ENCODE data around the gene SYNCRIP.
A peak's percentile ranks its signal among the peaks of the same experiment; 100 is the strongest.
"Not testable (repeated sequence)": the region's sequence is repeated elsewhere in the genome, so short reads cannot be mapped to it uniquely, and the experiment has no call there.

SYNCRIP gene

GRCh38 chr6:85684809-85685171 is 42.1 kb upstream of the SYNCRIP start:
- Histone ChIP-seq H3K18ac (ENCODE audit: low read depth in 1 of 2, low read length in 2 of 2) (no peak overlapping the region), H2BK5ac (ENCODE audit: low read depth, low read length, poor library complexity, severe bottlenecking) (no peak overlapping the region), H3K4me2 (ENCODE audit: low read length, poor library complexity, severe bottlenecking) (no peak overlapping the region), H3K27me3 (ENCODE audit: control insufficient read depth in 1 of 2, insufficient read depth in 1 of 2, low read length in 2 of 2) (no peaks in the 10 kb centered on the region), H3K4me3 (ENCODE audit: insufficient read depth in 1 of 2, low read depth in 1 of 2, low read length in 2 of 2) (no peak overlapping the region), H3K36me3 (ENCODE audit: control insufficient read depth in 1 of 2, insufficient read depth in 2 of 2, low read depth in 1 of 2, low read length in 2 of 2) (no peaks in the 10 kb centered on the region), H4K8ac (ENCODE audit: low read length) (no peak overlapping the region), H3K4ac (ENCODE audit: low read depth in 1 of 2, low read length in 2 of 2) (no peak overlapping the region), H3K27ac (ENCODE audit: low read length, poor library complexity, severe bottlenecking) (no peak overlapping the region), H2BK15ac (ENCODE audit: low read depth, poor library complexity, severe bottlenecking) (no peak overlapping the region), H3K14ac (ENCODE audit: low read length in 2 of 2) (no peak overlapping the region), H3K4me1 (ENCODE audit: control insufficient read depth, insufficient read depth, low read depth, low read length) (peaks cover 2% of the 10 kb centered on the region), H3K9ac (ENCODE audit: low read length) (no peak overlapping the region), H3K79me1 (replicated peaks; ENCODE audit: low read length, poor library complexity, severe bottlenecking) (peaks cover 6% of the 10 kb centered on the region), H3K9me3 (ENCODE audit: control insufficient read depth, low read length) (no peaks in the 10 kb centered on the region), H2BK12ac (ENCODE audit: low read length in 2 of 2) (no peak overlapping the region), H2AFZ (ENCODE audit: low read depth, low read length) (no peak overlapping the region), H3K23ac (ENCODE audit: low read length in 2 of 2) (no peak overlapping the region), H2BK120ac (ENCODE audit: low read depth, low read length) (no peak overlapping the region), H2AK5ac (ENCODE audit: low read length, severe bottlenecking) (no peak overlapping the region), H4K91ac (ENCODE audit: low read length) (no peak overlapping the region)
- no peak for DNase-seq
- WGBS, result 100% methylated on average over 1 of the region's 2 CpGs

GRCh38 chr6:85684133-85684808 is 41.6 kb upstream of the SYNCRIP start:
- H4K91ac ChIP-seq (ENCODE audit: low read length), result no peak overlapping the region
- no peak overlapping the region for H3K4me3 ChIP-seq (ENCODE audit: insufficient read depth in 1 of 2, low read depth in 1 of 2, low read length in 2 of 2)
- H3K14ac ChIP-seq (ENCODE audit: low read length in 2 of 2), result no peak overlapping the region
- H2BK120ac ChIP-seq (ENCODE audit: low read depth, low read length), result no peak overlapping the region
- no peak overlapping the region for H2BK5ac ChIP-seq (ENCODE audit: low read depth, low read length, poor library complexity, severe bottlenecking)
- H3K9me3 ChIP-seq (ENCODE audit: control insufficient read depth, low read length), result no peaks in the 10 kb centered on the region
- H2BK12ac ChIP-seq (ENCODE audit: low read length in 2 of 2), result no peak overlapping the region
- no peak overlapping the region for H3K4me2 ChIP-seq (ENCODE audit: low read length, poor library complexity, severe bottlenecking)
- no peak overlapping the region for H3K4ac ChIP-seq (ENCODE audit: low read depth in 1 of 2, low read length in 2 of 2)
- no peaks in the 10 kb centered on the region for H3K36me3 ChIP-seq (ENCODE audit: control insufficient read depth in 1 of 2, insufficient read depth in 2 of 2, low read depth in 1 of 2, low read length in 2 of 2)
- peak; percentile 24 for DNase-seq
- H3K27me3 ChIP-seq (ENCODE audit: control insufficient read depth in 1 of 2, insufficient read depth in 1 of 2, low read length in 2 of 2), result no peaks in the 10 kb centered on the region
- no peak overlapping the region for H3K23ac ChIP-seq (ENCODE audit: low read length in 2 of 2)
- H2BK15ac ChIP-seq (ENCODE audit: low read depth, poor library complexity, severe bottlenecking), result no peak overlapping the region
- 78% methylated on average over 2 of the region's 2 CpGs for WGBS
- no peak overlapping the region for H3K18ac ChIP-seq (ENCODE audit: low read depth in 1 of 2, low read length in 2 of 2)
- peaks cover 2% of the 10 kb centered on the region for H3K4me1 ChIP-seq (ENCODE audit: control insufficient read depth, insufficient read depth, low read depth, low read length)
- no peak overlapping the region for H2AK5ac ChIP-seq (ENCODE audit: low read length, severe bottlenecking)
- no peak overlapping the region for H2AFZ ChIP-seq (ENCODE audit: low read depth, low read length)
- no peak overlapping the region for H4K8ac ChIP-seq (ENCODE audit: low read length)
- H3K27ac ChIP-seq (ENCODE audit: low read length, poor library complexity, severe bottlenecking), result no peak overlapping the region
- H3K9ac ChIP-seq (ENCODE audit: low read length), result no peak overlapping the region
- H3K79me1 ChIP-seq (replicated peaks; ENCODE audit: low read length, poor library complexity, severe bottlenecking), result peaks cover 6% of the 10 kb centered on the region

GRCh38 chr6:85681899-85682298 is 39.2 kb upstream of the SYNCRIP start:
- not testable (repeated sequence) for H3K4me2 ChIP-seq (ENCODE audit: low read length, poor library complexity, severe bottlenecking); DNase-seq; H3K4me1 ChIP-seq (ENCODE audit: control insufficient read depth, insufficient read depth, low read depth, low read length); H2BK5ac ChIP-seq (ENCODE audit: low read depth, low read length, poor library complexity, severe bottlenecking); H3K9me3 ChIP-seq (ENCODE audit: control insufficient read depth, low read length); H4K91ac ChIP-seq (ENCODE audit: low read length); H3K27me3 ChIP-seq (ENCODE audit: control insufficient read depth in 1 of 2, insufficient read depth in 1 of 2, low read length in 2 of 2); H2BK15ac ChIP-seq (ENCODE audit: low read depth, poor library complexity, severe bottlenecking); H2BK120ac ChIP-seq (ENCODE audit: low read depth, low read length); H3K9ac ChIP-seq (ENCODE audit: low read length); H3K23ac ChIP-seq (ENCODE audit: low read length in 2 of 2); H3K14ac ChIP-seq (ENCODE audit: low read length in 2 of 2); H4K8ac ChIP-seq (ENCODE audit: low read length); H3K27ac ChIP-seq (ENCODE audit: low read length, poor library complexity, severe bottlenecking); H3K4ac ChIP-seq (ENCODE audit: low read depth in 1 of 2, low read length in 2 of 2); H3K79me1 ChIP-seq (replicated peaks; ENCODE audit: low read length, poor library complexity, severe bottlenecking); H3K18ac ChIP-seq (ENCODE audit: low read depth in 1 of 2, low read length in 2 of 2); H2AFZ ChIP-seq (ENCODE audit: low read depth, low read length); H2BK12ac ChIP-seq (ENCODE audit: low read length in 2 of 2); H2AK5ac ChIP-seq (ENCODE audit: low read length, severe bottlenecking); H3K36me3 ChIP-seq (ENCODE audit: control insufficient read depth in 1 of 2, insufficient read depth in 2 of 2, low read depth in 1 of 2, low read length in 2 of 2); H3K4me3 ChIP-seq (ENCODE audit: insufficient read depth in 1 of 2, low read depth in 1 of 2, low read length in 2 of 2)
- 98% methylated on average over 2 of the region's 4 CpGs for WGBS

- WGBS, result 86% methylated on average over 7 of the region's 7 CpGs
Observed at GRCh38 chr6:85680388-85680787, 37.7 kb upstream of the SYNCRIP start.

More at GRCh38 chr6:85680388-85680787, 37.7 kb upstream of the SYNCRIP start:
- Histone ChIP-seq H2BK12ac (ENCODE audit: low read length in 2 of 2) (no peak overlapping the region), H3K14ac (ENCODE audit: low read length in 2 of 2) (no peak overlapping the region), H3K27me3 (ENCODE audit: control insufficient read depth in 1 of 2, insufficient read depth in 1 of 2, low read length in 2 of 2) (no peaks in the 10 kb centered on the region), H3K23ac (ENCODE audit: low read length in 2 of 2) (no peak overlapping the region), H4K8ac (ENCODE audit: low read length) (peak overlapping the region; percentile 29), H2BK120ac (ENCODE audit: low read depth, low read length) (no peak overlapping the region), H2AK5ac (ENCODE audit: low read length, severe bottlenecking) (no peak overlapping the region), H3K4me1 (ENCODE audit: control insufficient read depth, insufficient read depth, low read depth, low read length) (peaks cover 2% of the 10 kb centered on the region), H3K4me3 (ENCODE audit: insufficient read depth in 1 of 2, low read depth in 1 of 2, low read length in 2 of 2) (peak overlapping the region in 1 of 2 experiments; percentile 87), H2AFZ (ENCODE audit: low read depth, low read length) (no peak overlapping the region), H3K36me3 (ENCODE audit: control insufficient read depth in 1 of 2, insufficient read depth in 2 of 2, low read depth in 1 of 2, low read length in 2 of 2) (peaks cover 0 to 19% of the 10 kb centered on the region in 2 experiments), H2BK15ac (ENCODE audit: low read depth, poor library complexity, severe bottlenecking) (no peak overlapping the region), H3K9ac (ENCODE audit: low read length) (peak overlapping the region; percentile 88), H3K4me2 (ENCODE audit: low read length, poor library complexity, severe bottlenecking) (no peak overlapping the region), H2BK5ac (ENCODE audit: low read depth, low read length, poor library complexity, severe bottlenecking) (no peak overlapping the region), H4K91ac (ENCODE audit: low read length) (no peak overlapping the region), H3K18ac (ENCODE audit: low read depth in 1 of 2, low read length in 2 of 2) (no peak overlapping the region), H3K4ac (ENCODE audit: low read depth in 1 of 2, low read length in 2 of 2) (no peak overlapping the region), H3K9me3 (ENCODE audit: control insufficient read depth, low read length) (no peaks in the 10 kb centered on the region), H3K79me1 (replicated peaks; ENCODE audit: low read length, poor library complexity, severe bottlenecking) (peaks cover 2% of the 10 kb centered on the region), H3K27ac (ENCODE audit: low read length, poor library complexity, severe bottlenecking) (no peak overlapping the region)
- DNase-seq, result peak; percentile 29
